Cardiac muscle cell (in vitro differentiated cells and primary cell): ENCODE data around the gene UTP18. TPM values are rescaled to one million over a fixed set of nuclear protein-coding genes. Genes with fewer than 3 reads are reported as not detected.
A peak's percentile ranks its signal among the peaks of the same experiment; 100 is the strongest.

Source experiments
- DNase-seq, 2 donors: peaks; one replicate each; pipeline versions ENCODE4 v3.0.0 to v3.0.0-alpha.2; 2010 to 2017; ENCODE audit warnings: low read depth in 1 of 2, low spot score in 1 of 2
- H3K27ac ChIP-seq: fragments of 200-600 bp; sonication (generic); 2 replicates; pipeline ENCODE4 v1.5.1; 2016
- H3K27me3 ChIP-seq: fragments of 200-600 bp; sonication (generic); 2 replicates; pipeline ENCODE4 v1.6.0; 2016; ENCODE audit warnings: control low read depth
- H3K36me3 ChIP-seq: fragments of 200-600 bp; sonication (generic); 2 replicates; pipeline ENCODE4 v1.5.1; 2016; ENCODE audit warnings: control low read depth
- H3K4me1 ChIP-seq: fragments of 200-600 bp; sonication (generic); 2 replicates; pipeline ENCODE4 v1.8.1; 2017; ENCODE audit warnings: low read depth, mild to moderate bottlenecking, mixed run types
- H3K4me3 ChIP-seq: fragments of 200-600 bp; sonication (generic); 2 replicates; pipeline ENCODE4 v1.5.1; 2016; ENCODE audit warnings: mild to moderate bottlenecking
- H3K9me3 ChIP-seq: fragments of 200-600 bp; sonication (generic); 2 replicates; pipeline ENCODE4 v1.5.1; 2017; ENCODE audit warnings: low read depth, mild to moderate bottlenecking, control low read depth
- polyA plus RNA-seq: library from polyadenylated mRNA; unstranded; fragments of >200 nt; fragmentation: Nextera tagmentation; extraction: Ambion mirVana; gene quantifications from 2 replicates; pipeline ENCODE4 v1.2.1, GENCODE V29; 2016
- total RNA-seq: library from RNA; depleted of rRNA; stranded (reverse); fragments of >200 nt; gene quantifications from 2 replicates; pipeline ENCODE4 v1.2.3, GENCODE V29; 2016
- TF ChIP-seq, protein P1 (sequence below): IDR thresholded peaks from 2 replicates; pipeline ENCODE4 v1.5.1; 2012; ENCODE audit warnings: low read depth, mild to moderate bottlenecking, low read length

The UTP18 gene
- total and polyA plus RNA-seq, 2 experiments from 2014 or later: 19.2 to 24.9 TPM

DNA sequence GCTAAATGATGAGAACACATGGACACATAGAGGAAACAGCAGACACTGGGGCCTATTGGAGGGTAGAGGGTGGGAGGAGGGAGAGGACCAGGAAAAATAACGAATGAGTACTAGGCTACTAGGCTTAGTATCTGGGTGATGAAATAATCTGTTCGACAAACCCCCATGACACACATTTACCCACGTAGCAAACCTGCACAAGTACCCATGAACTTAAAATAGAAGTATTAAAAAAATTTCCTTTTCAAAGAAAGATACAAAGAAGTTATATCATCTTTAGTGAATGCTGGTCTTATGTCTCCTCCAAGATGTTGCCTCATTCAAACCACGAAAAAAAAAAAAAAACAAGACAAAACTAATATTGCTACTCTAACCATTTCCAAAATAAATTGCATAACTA, 32.2 kb upstream of the UTP18 start:
- Histone ChIP-seq H3K27me3 (no peaks in the 10 kb centered on the region), H3K4me3 (no peak overlapping the region), H3K36me3 (peaks cover 17% of the 10 kb centered on the region), H3K27ac (no peak overlapping the region), H3K9me3 (no peaks in the 10 kb centered on the region), H3K4me1 (no peaks in the 10 kb centered on the region)
- DNase-seq: peak in 1 of 2 donors; percentile 64
- TF ChIP-seq, protein P1, sequence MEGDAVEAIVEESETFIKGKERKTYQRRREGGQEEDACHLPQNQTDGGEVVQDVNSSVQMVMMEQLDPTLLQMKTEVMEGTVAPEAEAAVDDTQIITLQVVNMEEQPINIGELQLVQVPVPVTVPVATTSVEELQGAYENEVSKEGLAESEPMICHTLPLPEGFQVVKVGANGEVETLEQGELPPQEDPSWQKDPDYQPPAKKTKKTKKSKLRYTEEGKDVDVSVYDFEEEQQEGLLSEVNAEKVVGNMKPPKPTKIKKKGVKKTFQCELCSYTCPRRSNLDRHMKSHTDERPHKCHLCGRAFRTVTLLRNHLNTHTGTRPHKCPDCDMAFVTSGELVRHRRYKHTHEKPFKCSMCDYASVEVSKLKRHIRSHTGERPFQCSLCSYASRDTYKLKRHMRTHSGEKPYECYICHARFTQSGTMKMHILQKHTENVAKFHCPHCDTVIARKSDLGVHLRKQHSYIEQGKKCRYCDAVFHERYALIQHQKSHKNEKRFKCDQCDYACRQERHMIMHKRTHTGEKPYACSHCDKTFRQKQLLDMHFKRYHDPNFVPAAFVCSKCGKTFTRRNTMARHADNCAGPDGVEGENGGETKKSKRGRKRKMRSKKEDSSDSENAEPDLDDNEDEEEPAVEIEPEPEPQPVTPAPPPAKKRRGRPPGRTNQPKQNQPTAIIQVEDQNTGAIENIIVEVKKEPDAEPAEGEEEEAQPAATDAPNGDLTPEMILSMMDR: no peak

DNA sequence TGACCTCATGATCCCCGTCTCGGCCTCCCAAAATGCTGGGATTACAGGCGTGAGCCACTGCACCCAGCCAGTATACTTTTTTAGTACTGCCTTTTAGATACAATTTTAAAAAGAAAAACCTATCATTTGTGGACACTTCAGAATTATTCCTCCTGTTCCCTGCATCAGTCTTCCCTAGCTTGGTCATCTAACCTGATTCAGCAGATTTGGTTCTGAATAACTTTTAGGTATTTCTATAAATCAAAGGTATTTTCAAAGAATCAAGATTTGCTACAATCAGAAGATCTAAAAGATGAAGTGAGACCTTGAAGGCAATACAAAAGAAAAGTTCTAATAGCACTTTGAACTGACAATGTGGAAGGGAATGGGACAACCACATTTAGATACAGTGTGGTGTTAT, 30.5 kb upstream of the UTP18 start:
- TF ChIP-seq, protein P1: no peak
- Histone ChIP-seq H3K27me3 (no peaks in the 10 kb centered on the region), H3K9me3 (no peaks in the 10 kb centered on the region), H3K4me1 (no peaks in the 10 kb centered on the region), H3K36me3 (peaks cover 2% of the 10 kb centered on the region), H3K4me3 (no peak overlapping the region), H3K27ac (no peak overlapping the region)
- no peak for DNase-seq

- Histone ChIP-seq H3K27ac (no peak overlapping the region), H3K27me3 (no peaks in the 10 kb centered on the region), H3K9me3 (no peaks in the 10 kb centered on the region), H3K36me3 (no peaks in the 10 kb centered on the region), H3K4me1 (no peaks in the 10 kb centered on the region), H3K4me3 (no peak overlapping the region)
- no peak for DNase-seq
- TF ChIP-seq, protein P1: no peak
These were observed 30.0 kb upstream of the UTP18 start for GRCh38 chr17:51230306-51230705.

GRCh38 chr17:51231999-51232398, 28.3 kb upstream of the UTP18 start:
- H3K27ac ChIP-seq: no peak overlapping the region

DNA sequence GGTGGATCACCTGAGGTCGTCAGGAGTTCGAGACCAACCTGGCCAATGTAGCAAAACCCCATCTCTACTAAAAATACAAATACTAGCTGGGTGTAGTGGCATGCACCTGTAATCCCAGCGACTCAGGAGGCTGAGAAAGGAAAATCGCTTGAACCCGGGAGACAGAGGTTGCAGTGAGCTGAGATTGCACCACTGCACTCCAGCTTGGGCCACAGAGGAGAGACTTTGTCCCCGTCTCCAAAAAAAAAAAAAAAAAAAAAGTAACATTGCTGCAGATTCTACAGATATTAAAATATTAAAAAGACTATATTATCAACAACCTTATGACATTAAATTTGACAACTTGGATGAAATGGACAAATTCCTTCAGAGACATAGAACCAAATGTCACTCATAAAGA, 26.2 kb upstream of the UTP18 start:
- no peaks in the 10 kb centered on the region for H3K27me3 ChIP-seq
- no peaks in the 10 kb centered on the region for H3K4me1 ChIP-seq
- H3K9me3 ChIP-seq: no peaks in the 10 kb centered on the region
- H3K4me3 ChIP-seq: no peak overlapping the region
- TF ChIP-seq, protein P1: no peak
- no peaks in the 10 kb centered on the region for H3K36me3 ChIP-seq
- no peak for DNase-seq
- no peak overlapping the region for H3K27ac ChIP-seq

More at GRCh38 chr17:51231999-51232398, 28.3 kb upstream of the UTP18 start:
- H3K4me1 ChIP-seq: no peaks in the 10 kb centered on the region
- no peak overlapping the region for H3K4me3 ChIP-seq
- no peaks in the 10 kb centered on the region for H3K27me3 ChIP-seq
- TF ChIP-seq, protein P1: no peak
- H3K36me3 ChIP-seq: no peaks in the 10 kb centered on the region
- H3K9me3 ChIP-seq: no peaks in the 10 kb centered on the region
- no peak for DNase-seq
